ENCODE measurements around the gene FAM107B. TPM values are rescaled to one million over a fixed set of nuclear protein-coding genes. Genes with fewer than 3 reads are reported as not detected.
"Not testable (repeated sequence)": the region's sequence is repeated elsewhere in the genome, so short reads cannot be mapped to it uniquely, and the experiment has no call there.

FAM107B gene
- total RNA-seq, 1 experiment from 2014 or later = 41.3 TPM

DNA sequence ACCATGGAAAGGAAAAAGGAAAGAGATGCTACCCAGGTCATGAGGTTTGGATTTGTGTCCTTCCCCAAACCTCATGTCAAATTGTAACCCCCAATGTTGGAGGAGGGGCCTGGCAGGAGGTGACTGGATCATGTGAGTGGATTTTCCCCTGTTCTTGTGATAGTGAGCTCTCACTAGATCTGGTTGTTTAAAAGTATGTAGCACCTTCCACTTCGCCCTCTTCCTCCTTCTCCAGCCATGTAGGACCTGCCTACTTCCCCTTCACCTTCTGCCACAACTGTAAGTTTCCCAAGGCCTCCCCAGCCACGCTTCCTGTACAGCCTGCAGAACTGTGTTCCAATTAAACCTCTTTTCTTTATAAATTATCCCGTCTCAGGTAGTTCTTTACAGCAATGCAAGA, 113.9 kb downstream of the FAM107B start:
- POLR2A ChIA-PET = no interaction called here
- H3K4me1 Mint-ChIP-seq (ENCODE audit: insufficient read depth, unreplicated experiment) = peaks cover 26% of the 10 kb centered on the region
- no TSS peak for BruUV-seq (replicated peaks)
- peaks cover under 1% of the 10 kb centered on the region for H3K36me3 Mint-ChIP-seq (ENCODE audit: insufficient read depth, unreplicated experiment)
- H3K27me3 Mint-ChIP-seq (ENCODE audit: insufficient read depth, unreplicated experiment) = no peaks in the 10 kb centered on the region
- CTCF ChIA-PET = no interaction called here
- no peak overlapping the region for H3K27ac Mint-ChIP-seq (ENCODE audit: low read depth, unreplicated experiment)
- H3K4me3 Mint-ChIP-seq (ENCODE audit: unreplicated experiment) = no peak overlapping the region
- DNase-seq (ENCODE audit: unreplicated experiment) = no peak
- H3K9me3 Mint-ChIP-seq (ENCODE audit: unreplicated experiment) = peaks cover 1% of the 10 kb centered on the region
- intact Hi-C loops (cut with micrococcal nuclease) = no loop called here
- TF ChIP-seq, protein P1, sequence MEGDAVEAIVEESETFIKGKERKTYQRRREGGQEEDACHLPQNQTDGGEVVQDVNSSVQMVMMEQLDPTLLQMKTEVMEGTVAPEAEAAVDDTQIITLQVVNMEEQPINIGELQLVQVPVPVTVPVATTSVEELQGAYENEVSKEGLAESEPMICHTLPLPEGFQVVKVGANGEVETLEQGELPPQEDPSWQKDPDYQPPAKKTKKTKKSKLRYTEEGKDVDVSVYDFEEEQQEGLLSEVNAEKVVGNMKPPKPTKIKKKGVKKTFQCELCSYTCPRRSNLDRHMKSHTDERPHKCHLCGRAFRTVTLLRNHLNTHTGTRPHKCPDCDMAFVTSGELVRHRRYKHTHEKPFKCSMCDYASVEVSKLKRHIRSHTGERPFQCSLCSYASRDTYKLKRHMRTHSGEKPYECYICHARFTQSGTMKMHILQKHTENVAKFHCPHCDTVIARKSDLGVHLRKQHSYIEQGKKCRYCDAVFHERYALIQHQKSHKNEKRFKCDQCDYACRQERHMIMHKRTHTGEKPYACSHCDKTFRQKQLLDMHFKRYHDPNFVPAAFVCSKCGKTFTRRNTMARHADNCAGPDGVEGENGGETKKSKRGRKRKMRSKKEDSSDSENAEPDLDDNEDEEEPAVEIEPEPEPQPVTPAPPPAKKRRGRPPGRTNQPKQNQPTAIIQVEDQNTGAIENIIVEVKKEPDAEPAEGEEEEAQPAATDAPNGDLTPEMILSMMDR (IDR thresholded peaks at IDR 0.05; ENCODE audit: unreplicated experiment) = no peak

DNA sequence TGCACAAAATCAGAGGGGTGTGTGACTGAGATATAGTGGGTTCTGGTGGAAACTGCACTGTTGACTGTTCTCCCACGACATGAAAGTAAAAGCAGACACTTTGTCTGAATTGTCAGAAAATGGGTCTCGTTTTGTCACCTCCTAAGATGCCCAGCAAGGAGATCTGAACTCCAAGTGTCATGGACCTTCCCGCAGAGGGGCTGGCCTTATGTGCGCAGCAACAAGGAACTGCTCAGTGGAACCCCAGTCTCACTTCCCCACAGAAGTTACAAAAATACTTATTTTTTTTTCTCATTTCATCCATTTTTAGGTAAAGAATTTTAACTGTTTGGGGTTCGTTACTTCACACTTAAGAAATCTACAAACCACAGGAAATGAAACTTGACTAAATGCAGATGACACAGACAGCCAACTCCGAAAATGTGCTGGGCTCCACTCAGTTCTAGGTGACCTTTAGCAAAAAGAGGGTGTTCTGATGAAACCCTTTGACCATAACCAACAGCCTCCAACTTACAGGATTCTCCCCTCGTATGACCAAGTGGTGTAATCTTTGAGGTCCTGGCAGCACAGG, 115.0 kb downstream of the FAM107B start:
- H3K27me3 Mint-ChIP-seq (ENCODE audit: insufficient read depth, unreplicated experiment) = no peaks in the 10 kb centered on the region
- no peaks in the 10 kb centered on the region for H3K36me3 Mint-ChIP-seq (ENCODE audit: insufficient read depth, unreplicated experiment)
- intact Hi-C loops (cut with micrococcal nuclease) = no loop called here
- TF ChIP-seq, protein P1 (IDR thresholded peaks at IDR 0.05; ENCODE audit: unreplicated experiment) = no peak
- BruUV-seq (replicated peaks) = no TSS peak
- no peak overlapping the region for H3K4me3 Mint-ChIP-seq (ENCODE audit: unreplicated experiment)
- H3K9me3 Mint-ChIP-seq (ENCODE audit: unreplicated experiment) = no peaks in the 10 kb centered on the region
- DNase-seq (ENCODE audit: unreplicated experiment) = no peak
- CTCF ChIA-PET = no interaction called here
- H3K27ac Mint-ChIP-seq (ENCODE audit: low read depth, unreplicated experiment) = no peak overlapping the region
- H3K4me1 Mint-ChIP-seq (ENCODE audit: insufficient read depth, unreplicated experiment) = peaks cover 20% of the 10 kb centered on the region
- POLR2A ChIA-PET = interaction anchor here (0.6 kb wide), 1 partner anchor 96 kb away, joined by 3 read pairs; no protein-coding TSS in a partner anchor

DNA sequence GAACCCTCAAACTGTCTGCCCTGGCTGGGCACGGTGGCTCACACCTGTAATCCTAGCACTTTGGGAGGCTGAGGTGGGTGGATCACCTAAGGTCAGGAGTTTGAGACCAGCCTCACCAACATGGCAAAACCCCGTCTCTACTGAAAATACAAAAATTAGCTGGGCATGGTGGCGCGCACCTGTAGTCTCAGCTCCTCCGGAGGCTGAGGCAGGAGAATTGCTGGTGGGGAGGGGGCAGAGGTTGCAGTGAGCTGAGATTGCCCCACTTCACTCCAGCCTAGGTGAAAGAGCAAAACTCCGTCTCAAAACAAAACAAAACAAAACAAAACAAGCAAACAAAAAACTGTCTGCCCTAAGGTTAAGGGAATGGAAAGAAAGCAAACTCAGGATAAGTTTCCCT, 115.6 kb downstream of the FAM107B start:
- H3K4me1 Mint-ChIP-seq (ENCODE audit: insufficient read depth, unreplicated experiment) = peaks cover 25% of the 10 kb centered on the region
- CTCF ChIA-PET; H3K27ac Mint-ChIP-seq (ENCODE audit: low read depth, unreplicated experiment); DNase-seq (ENCODE audit: unreplicated experiment); H3K27me3 Mint-ChIP-seq (ENCODE audit: insufficient read depth, unreplicated experiment); intact Hi-C loops (cut with micrococcal nuclease); H3K4me3 Mint-ChIP-seq (ENCODE audit: unreplicated experiment); H3K9me3 Mint-ChIP-seq (ENCODE audit: unreplicated experiment); H3K36me3 Mint-ChIP-seq (ENCODE audit: insufficient read depth, unreplicated experiment); BruUV-seq (replicated peaks): not testable (repeated sequence)
- POLR2A ChIA-PET = interaction anchor here (0.6 to 1.0 kb wide), 3 partner anchors 21 to 97 kb away, joined by 3 to 4 read pairs (median 3); no protein-coding TSS in a partner anchor

DNA sequence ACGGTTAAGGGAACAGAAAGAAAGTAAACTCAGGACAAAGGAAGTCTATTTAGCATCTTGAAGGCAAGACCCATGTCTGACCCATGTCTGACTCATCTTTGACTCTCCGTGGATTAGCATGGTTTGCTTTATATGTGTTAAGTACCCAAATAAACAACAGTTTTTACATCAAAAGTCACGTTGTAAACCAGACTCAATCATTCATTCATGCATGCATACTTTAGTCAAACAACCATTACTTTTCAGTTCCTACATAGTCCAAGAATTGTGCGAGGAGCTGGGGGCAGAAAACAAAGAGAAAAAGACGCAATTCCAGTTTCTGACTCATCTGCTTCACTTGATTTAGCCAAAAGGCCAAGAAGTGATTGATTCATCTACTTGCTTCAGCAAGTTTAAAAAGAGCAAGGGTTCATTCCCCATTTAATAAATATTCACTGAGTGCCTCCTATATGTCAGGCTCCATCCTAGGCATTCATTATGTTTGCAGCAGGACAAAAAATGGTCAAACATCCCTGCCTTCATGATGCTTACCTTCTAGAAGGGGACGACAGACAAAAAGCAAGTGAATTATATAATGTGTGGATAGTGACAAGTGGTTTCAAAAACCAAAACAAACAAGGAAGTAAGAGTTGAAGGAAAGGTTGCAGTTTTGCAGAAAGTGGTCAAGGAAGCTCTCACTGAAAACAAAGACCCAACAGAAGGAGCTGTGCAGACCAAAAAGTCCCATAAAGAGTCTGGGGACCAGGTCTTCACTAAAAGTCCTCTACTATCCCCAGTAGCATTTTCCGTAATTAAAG, 116.2 kb downstream of the FAM107B start:
- Mint-ChIP-seq H3K27ac (ENCODE audit: low read depth, unreplicated experiment) (no peak overlapping the region), H3K4me1 (ENCODE audit: insufficient read depth, unreplicated experiment) (peaks cover 21% of the 10 kb centered on the region), H3K36me3 (ENCODE audit: insufficient read depth, unreplicated experiment) (no peaks in the 10 kb centered on the region), H3K4me3 (ENCODE audit: unreplicated experiment) (no peak overlapping the region), H3K27me3 (ENCODE audit: insufficient read depth, unreplicated experiment) (no peaks in the 10 kb centered on the region), H3K9me3 (ENCODE audit: unreplicated experiment) (no peaks in the 10 kb centered on the region)
- TF ChIP-seq, protein P1 (IDR thresholded peaks at IDR 0.05; ENCODE audit: unreplicated experiment) = no peak
- ChIA-PET CTCF (no interaction called here), POLR2A (interaction anchor here (1.0 kb wide), 2 partner anchors 20 to 25 kb away, joined by 3 to 4 read pairs; no protein-coding TSS in a partner anchor)
- DNase-seq (ENCODE audit: unreplicated experiment) = peak; percentile 47
- no TSS peak for BruUV-seq (replicated peaks)
- intact Hi-C loops (cut with micrococcal nuclease) = no loop called here
